ENCODE results near the gene MTARC2. TPM values are rescaled to one million over a fixed set of nuclear protein-coding genes. Genes with fewer than 3 reads are reported as not detected.

MTARC2 gene
- total RNA-seq, 1 experiment from 2014 or later, result 15.2 TPM

Other genes starting within 250 kb of the MTARC2 start
- 13.9 to 18.6 TPM (median 14.6 TPM) in 3 replicates for gene MARK1, start 220.2 kb upstream of the MTARC2 start, total RNA-seq (2021)
- gene C1orf115, start 58.0 kb upstream of the MTARC2 start, total RNA-seq (2021), result 10.0 to 11.5 TPM (median 11.1 TPM) in 3 replicates
- gene MTARC1, start 38.6 kb downstream of the MTARC2 start, total RNA-seq (2021), result 25.8 to 33.6 TPM (median 29.5 TPM) in 3 replicates
- 0.30 to 0.53 TPM in 2 of 3 replicates, not detected in the other for gene HLX, start 131.1 kb downstream of the MTARC2 start, total RNA-seq (2021)